AG04449 (cell line): ENCODE results near the gene GNAO1.
A peak's percentile ranks its signal among the peaks of the same experiment; 100 is the strongest.
"Not testable (repeated sequence)": the region's sequence is repeated elsewhere in the genome, so short reads cannot be mapped to it uniquely, and the experiment has no call there.

Experiments
- CTCF ChIA-PET: fragments of 350-600 bp; formaldehyde crosslinking; extraction: SDS; loops from one replicate; lab custom pipeline; 2021; ENCODE audit warnings: antibody characterized with exemption; lab: Yijun Ruan, JAX
- POLR2A ChIA-PET: fragments of 400-600, 350-600 bp; formaldehyde crosslinking; extraction: SDS; loops from one replicate; lab custom pipeline; 2020; ENCODE audit warnings: antibody characterized with exemption, inconsistent platforms; lab: Yijun Ruan, JAX
- DNase-seq: peaks from one replicate; pipeline ENCODE4 v3.0.0-alpha.2; 2010; ENCODE audit warnings: low read depth, low spot score
- H3K4me3 ChIP-seq: 2 replicates; pipeline ENCODE4 v1.5.1; 2011; ENCODE audit warnings: low read depth, mild to moderate bottlenecking, control low read depth, low read length
- CTCF ChIP-seq: IDR thresholded peaks from one replicate; pipeline ENCODE4 v1.5.1; 2011; ENCODE audit warnings: mild to moderate bottlenecking, moderate library complexity, low read length, control low read depth, inconsistent platforms; ENCODE audit not compliant: insufficient read depth; ENCODE audit errors: missing control alignments

The GNAO1 gene

GRCh38 chr16:56382459-56382858 lies 191.2 kb downstream of the GNAO1 start:
- CTCF ChIA-PET, result interaction anchor here (1.1 kb wide), 1 partner anchor 26 kb away, joined by 4 read pairs; no protein-coding TSS in a partner anchor
- DNase-seq, result no peak
- POLR2A ChIA-PET, result no interaction called here
- H3K4me3 ChIP-seq, result no peak overlapping the region
- no peak for TF ChIP-seq CTCF

GRCh38 chr16:56382901-56383355 lies 191.6 kb downstream of the GNAO1 start:
- no peak for DNase-seq
- no peak overlapping the region for H3K4me3 ChIP-seq
- ChIA-PET POLR2A (no interaction called here), CTCF (interaction anchor here (0.8 to 1.4 kb wide), 4 partner anchors 12 to 28 kb away, joined by 3 to 4 read pairs (median 4); no protein-coding TSS in a partner anchor)
- TF ChIP-seq CTCF, result no peak

GRCh38 chr16:56384074-56384721 lies 192.9 kb downstream of the GNAO1 start:
- DNase-seq, result no peak
- CTCF ChIA-PET, result interaction anchor here (1.0 to 1.4 kb wide), 3 partner anchors 13 to 60 kb away, joined by 3 to 4 read pairs (median 3); no protein-coding TSS in a partner anchor
- TF ChIP-seq CTCF, result no peak
- no peak overlapping the region for H3K4me3 ChIP-seq
- POLR2A ChIA-PET, result no interaction called here

GRCh38 chr16:56387396-56387795 lies 196.1 kb downstream of the GNAO1 start:
- no peak for TF ChIP-seq CTCF
- POLR2A ChIA-PET, result interaction anchor here (0.7 kb wide), 1 partner anchor 30 kb away, joined by 4 read pairs; no protein-coding TSS in a partner anchor

GRCh38 chr16:56388209-56388608 lies 196.9 kb downstream of the GNAO1 start:
- no peak for TF ChIP-seq CTCF
- ChIA-PET CTCF (interaction anchor here (1.3 to 1.5 kb wide), 3 partner anchors 18 to 314 kb away, joined by 3 to 7 read pairs (median 5); no protein-coding TSS in a partner anchor), POLR2A (interaction anchor here (0.7 kb wide), 1 partner anchor 31 kb away, joined by 4 read pairs; no protein-coding TSS in a partner anchor)
- no peak overlapping the region for H3K4me3 ChIP-seq
- DNase-seq, result no peak

More at GRCh38 chr16:56387396-56387795, 196.1 kb downstream of the GNAO1 start:
- H3K4me3 ChIP-seq, result no peak overlapping the region
- DNase-seq, result peak; percentile 31
- CTCF ChIA-PET, result interaction anchor here (1.3 to 1.4 kb wide), 2 partner anchors 17 to 31 kb away, joined by 3 to 7 read pairs; no protein-coding TSS in a partner anchor

GRCh38 chr16:56389554-56389953 lies 198.3 kb downstream of the GNAO1 start:
- ChIA-PET POLR2A (interaction anchor here (0.6 to 1.0 kb wide), 2 partner anchors 12 to 217 kb away, joined by 3 read pairs; no protein-coding TSS in a partner anchor), CTCF (interaction anchor here (1.2 to 2.4 kb wide), 3 partner anchors 12 to 312 kb away, joined by 5 to 12 read pairs (median 5); no protein-coding TSS in a partner anchor)
- TF ChIP-seq CTCF, result no peak
- no peak overlapping the region for H3K4me3 ChIP-seq
- peak; percentile 97 for DNase-seq

- POLR2A ChIA-PET, CTCF ChIA-PET, DNase-seq, H3K4me3 ChIP-seq: not testable (repeated sequence)
Observed at GRCh38 chr16:56396724-56397123, 205.4 kb downstream of the GNAO1 start.
